NCI-H2171 treated with DMSO at 0.1 percent for 48 hours (cell line): ENCODE data around the gene NONO.
"Not testable (repeated sequence)": the region's sequence is repeated elsewhere in the genome, so short reads cannot be mapped to it uniquely, and the experiment has no call there.

Experiments
- DNase-seq: peaks from one replicate; lab custom pipeline; 2025; lab: John Stamatoyannopoulos, UW

NONO gene, protein sequence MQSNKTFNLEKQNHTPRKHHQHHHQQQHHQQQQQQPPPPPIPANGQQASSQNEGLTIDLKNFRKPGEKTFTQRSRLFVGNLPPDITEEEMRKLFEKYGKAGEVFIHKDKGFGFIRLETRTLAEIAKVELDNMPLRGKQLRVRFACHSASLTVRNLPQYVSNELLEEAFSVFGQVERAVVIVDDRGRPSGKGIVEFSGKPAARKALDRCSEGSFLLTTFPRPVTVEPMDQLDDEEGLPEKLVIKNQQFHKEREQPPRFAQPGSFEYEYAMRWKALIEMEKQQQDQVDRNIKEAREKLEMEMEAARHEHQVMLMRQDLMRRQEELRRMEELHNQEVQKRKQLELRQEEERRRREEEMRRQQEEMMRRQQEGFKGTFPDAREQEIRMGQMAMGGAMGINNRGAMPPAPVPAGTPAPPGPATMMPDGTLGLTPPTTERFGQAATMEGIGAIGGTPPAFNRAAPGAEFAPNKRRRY

DNA sequence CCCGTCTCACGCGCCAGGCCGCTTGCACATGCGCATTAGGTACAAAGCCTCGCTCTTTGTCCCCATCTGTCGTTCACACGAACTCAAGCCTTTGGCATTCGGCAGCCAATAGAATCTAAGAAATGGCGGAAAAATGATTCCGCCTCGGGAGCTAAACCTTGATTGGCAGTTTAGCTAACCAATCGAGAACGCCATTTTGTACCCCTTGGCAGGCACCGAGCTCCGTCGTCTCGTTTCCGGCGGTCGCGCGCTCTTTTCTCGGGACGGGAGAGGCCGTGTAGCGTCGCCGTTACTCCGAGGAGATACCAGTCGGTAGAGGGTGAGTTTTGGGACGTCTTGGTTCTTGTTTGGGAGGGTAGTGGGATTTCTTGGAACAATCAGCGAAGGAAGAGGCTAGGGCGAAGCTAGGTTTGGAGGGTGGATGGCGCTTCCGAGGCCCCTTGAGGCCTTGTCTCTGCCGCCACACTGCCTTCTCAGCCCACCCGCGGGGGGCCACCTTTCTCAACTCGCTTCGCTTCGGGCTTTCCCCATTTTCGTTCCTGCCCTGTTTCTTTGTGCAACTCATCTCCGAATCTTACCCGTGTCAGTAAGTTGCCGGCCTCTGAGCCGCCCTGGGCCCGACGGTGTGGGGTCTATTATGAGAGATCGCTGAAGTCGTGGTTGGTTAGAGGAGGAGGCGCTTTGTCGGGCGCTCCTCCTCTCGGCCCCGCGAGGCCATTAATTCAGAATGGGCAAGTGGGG lies at the start of gene NONO:
Gene NONO, plus strand, starts transcription at position 233 of the 741 bp plus-strand sequence. CDS start 7,003 bp downstream, outside the sequence.
- peak; percentile 96 for DNase-seq

DNA sequence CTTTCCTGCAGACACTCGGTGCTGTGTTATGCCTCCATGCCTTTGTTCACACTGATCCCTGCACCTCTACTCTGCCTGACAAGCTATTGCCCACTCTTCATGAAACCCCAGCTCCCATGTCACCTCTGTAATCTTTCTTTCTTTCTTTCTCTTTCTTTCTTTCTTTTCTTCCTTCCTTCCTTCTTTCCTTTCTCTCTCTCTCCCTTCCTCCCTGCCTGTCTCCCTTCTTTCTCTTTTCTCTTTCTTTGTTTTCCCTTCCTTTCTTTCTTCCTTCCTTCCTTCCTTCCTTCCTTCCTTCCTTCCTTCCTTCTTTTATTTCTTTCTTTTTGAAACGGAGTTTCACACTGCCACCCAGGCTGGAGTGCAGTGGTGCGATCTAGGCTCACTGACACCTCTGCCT lies 48.0 kb upstream of the NONO start:
- no peak for DNase-seq

DNA sequence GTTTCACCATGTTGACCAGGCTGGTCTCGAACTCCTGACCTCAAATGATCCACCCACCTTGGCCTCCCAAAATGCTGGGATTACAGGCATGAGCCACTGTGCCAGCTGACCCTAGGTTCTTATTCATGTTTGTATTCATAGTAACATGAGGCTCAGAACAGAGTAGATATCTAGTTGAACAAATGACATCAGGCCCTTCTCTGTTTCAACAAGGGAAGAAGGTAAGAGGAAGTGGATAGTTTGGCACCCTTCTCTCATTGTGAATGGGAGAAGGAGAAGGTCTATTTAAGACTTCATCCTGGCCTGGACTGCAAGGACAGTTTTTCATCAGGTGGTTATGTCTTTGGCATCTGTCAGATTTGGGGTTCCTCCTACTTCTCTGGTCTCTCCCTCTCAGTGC lies 46.6 kb upstream of the NONO start:
- DNase-seq = no peak

DNA sequence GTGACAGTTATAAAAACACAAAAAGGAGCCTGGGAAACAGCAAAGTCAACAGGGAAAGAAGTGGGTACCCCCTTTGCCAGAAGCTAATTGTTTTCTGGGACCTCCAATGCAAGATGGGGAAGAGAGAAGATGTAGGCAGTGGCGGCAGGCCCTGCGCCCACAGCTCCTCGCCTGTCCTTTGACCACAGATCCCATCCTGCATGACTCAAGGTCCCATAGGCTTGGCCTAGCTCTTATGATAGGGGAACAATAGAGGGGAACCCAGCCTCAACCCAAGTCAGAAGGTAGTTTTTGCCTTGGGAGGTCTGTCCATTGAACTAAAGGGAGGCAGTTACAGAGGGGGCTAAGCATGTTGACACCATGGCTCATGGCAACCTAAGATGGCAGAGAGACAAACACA lies 43.7 kb upstream of the NONO start:
- DNase-seq = no peak

DNA sequence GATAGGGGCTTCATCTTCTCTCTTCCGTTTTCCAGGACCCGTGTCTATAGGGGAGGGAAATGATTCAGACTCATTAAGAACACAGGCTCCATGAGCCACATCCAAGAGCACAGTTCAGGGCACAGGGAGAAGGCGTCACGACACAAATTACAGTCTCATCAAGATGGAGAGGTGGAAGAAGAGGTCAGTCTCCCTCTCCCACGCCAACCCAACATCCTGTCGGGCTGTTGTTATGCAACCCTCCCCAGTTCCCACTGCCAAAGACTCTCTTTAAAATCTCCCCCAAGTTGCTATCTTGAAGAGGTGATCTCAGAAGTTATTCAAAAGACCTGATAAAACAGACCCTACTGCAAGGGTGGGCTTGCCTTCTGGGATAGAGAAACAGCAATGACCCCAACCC lies 42.1 kb upstream of the NONO start:
- DNase-seq = no peak

DNA sequence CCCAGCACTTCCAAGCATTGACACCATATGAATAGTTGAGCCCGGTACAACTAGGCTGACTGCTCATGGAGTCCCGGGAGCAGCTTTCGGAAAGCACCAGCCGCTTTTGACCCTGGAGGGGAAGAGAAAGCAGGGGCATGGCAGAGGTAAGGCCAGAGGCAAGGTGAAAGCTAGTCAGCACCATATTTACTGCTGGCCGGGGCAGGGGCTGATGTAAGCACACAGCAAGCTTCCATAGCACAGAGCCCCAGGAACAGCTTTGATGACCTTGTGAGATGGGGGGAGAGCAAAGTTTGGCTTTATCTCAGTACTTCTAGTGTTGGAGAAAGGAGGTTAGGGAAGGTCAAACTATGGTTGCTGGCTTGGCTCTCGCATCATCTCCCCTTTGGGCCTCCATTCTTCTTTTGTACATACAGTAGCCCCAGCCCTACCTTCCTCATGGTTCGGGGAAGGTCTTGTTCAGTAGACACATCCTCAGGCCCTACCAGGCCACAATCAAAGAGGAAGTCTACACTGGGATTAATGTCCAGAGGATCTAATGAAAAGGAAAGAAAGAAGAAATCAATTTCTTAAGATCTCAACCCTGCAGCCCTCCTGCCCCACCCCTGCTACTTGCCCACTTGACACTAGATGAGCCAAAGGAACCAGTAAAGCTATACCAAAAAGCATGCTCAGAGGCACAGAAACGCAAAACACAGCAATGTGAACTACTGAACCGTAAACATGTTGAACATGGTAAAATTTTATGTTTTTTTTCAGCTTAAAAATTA lies 38.9 kb upstream of the NONO start:
- DNase-seq = no peak

DNA sequence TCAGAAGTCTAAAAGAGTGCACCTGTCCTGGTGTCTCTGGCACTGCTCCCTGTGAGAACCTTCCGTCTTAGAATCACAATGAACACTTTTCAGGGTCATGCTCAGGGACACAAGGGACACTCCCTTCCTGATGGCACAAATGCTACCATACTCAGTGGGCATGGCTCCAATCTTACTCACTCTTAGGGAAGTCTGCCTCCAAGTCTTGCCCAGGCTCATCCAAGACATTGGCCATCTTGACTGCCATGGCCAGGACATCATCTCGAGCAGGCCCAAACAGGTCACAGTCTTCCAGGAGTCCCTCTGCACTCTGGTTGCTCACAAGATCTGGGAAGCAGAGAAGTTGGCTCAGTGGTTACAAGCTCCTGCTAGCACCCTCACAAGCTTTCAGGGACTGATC lies 38.3 kb upstream of the NONO start:
- no peak for DNase-seq

DNA sequence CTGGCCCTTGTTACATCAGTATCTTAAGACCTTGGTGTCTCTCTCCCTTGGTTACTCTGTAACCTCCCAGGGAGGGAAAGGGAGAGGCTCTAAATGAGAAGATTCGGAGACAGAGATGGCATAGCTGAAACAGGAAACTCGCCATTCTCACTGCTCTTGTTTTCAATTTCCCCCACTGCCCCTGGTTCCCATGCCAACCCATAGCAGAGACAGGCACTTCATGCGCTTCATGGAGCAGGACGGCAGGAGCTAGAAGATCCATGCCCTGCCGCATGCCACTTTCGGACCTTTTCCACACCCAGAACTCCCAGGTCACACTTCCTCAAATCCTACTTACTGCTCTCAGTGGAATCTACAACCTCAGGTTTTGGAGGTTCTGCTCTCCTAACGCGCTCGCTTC lies 32.6 kb upstream of the NONO start:
- no peak for DNase-seq

DNA sequence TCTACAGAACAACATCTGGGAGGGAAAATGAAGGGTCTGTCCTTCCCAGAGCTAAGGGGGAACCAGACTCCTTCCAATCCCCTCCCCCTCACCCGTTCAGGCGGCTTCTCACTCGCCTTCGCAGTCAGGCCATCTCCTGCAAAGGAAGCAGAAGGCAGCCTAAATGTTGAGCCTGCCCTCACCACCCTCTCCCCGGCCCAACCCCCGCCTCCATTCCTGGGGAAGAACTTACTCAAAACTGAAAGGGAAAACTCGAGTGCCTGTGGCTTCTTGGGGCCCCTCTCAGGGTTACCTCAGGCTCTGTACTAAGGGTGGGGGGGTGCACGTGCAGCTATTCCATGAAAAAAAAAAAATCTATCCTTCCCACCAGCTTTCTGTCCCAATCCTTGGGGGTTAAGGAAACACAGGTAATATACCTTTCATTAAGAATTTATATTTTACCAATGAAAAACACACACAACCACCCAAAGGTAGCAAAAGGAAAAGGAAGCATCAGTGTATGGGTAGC lies 31.9 kb upstream of the NONO start:
- no peak for DNase-seq

DNA sequence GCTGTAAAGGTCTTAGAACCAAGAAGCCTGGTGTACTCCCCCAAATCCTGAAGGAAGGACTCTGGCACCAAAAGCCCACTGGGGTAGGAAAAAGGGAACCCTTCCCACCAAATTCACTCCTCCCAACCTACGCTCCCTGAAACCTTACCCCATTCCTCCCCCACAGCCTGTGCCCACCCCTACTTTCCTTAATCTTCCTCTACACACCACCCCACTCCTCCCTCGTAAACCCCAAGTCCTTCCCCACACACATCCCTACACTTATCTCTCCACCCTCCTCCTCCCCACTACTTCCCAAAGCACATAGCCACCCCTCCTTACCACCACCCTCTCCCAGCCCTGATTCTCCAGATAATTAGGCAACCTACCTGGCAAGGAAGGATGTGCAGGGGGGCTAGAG lies 31.2 kb upstream of the NONO start:
- no peak for DNase-seq

DNA sequence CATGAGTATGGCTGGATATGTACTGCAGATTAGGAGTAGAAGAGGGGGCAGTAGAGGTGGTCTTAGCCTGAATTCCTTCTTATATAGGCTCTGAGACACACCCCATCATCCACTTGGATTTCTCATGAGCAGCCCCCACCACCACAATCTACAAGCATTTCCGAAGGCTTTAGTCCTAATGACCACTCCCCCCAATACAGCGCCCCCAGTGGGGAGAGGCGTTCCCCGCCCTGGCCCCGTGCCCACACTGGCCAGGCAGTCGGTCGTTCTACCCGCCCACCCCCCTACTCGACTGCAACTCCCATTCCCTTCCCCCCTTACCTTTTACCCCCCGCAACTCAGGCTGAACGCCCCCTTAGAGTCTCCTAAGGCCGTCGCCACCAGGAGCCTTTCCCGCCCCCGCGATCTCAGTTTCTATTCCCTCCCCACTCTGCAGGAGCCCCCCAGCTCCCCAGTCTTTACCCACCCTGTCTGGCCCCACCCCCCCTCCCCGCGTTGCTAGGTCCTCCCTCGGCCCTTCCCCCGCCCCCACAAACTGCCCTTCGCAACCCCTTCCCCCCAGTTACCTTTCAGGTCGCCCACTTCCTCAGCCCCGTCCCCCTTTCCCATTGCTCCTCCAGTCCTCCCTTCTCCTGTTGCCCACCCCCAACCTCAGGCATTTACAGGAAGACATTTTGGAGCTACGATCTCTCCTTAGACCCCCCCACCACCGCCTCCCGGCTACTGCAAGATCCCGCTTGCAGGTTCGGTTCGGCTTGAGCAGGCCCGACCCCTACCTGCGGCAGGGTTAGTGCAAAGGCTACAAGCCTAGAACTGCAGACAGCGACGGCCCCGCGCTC lies 30.0 kb upstream of the NONO start:
- peak; percentile 1 for DNase-seq

DNA sequence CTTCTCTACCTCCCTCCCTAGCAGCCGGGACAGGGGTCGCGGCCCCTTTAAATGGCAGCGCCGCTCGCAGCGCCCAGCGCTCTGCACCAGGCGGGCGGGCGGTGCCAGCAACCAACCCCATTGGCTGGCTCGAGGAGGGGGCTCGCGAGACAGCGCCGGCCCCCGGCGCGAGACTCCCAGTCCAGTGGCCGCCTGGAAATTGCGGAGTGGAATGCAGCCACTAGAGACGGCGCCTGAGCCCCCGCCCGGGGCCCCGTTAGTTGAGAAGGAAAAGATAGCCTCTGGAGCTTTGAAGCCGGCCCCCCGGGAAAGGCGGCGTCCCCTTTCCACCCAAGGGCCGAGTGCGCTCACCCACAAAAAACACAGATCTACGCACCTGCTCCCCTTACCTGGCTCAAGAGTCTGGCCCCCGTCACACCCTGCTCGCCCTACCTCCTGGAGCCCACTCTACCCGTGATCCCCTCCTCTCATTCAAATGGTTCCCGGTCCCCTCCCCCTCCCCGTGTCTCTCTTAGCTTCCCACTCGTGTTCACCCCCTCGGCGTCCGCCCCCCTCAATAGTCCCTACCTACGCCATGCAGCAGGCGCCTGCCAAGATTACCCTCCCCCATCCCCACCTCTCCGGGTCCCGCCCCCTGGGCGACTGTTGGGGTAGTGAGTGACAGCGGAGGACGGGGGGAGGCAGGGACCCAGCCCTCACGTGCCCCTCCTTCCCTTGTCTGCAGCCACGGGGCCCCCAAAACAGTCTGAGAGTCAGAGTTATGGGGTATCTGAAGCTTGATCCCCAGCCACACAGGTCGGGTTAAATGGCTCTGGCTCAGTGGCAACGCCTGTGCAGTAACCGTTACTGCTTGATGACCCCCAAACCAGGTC lies 29.1 kb upstream of the NONO start, which contains the start of gene ZMYM3:
Gene ZMYM3, minus strand, starts transcription at position 49 of the 872 bp plus-strand sequence. CDS start 885 bp downstream, outside the sequence.
- peak; percentile 82 for DNase-seq

DNA sequence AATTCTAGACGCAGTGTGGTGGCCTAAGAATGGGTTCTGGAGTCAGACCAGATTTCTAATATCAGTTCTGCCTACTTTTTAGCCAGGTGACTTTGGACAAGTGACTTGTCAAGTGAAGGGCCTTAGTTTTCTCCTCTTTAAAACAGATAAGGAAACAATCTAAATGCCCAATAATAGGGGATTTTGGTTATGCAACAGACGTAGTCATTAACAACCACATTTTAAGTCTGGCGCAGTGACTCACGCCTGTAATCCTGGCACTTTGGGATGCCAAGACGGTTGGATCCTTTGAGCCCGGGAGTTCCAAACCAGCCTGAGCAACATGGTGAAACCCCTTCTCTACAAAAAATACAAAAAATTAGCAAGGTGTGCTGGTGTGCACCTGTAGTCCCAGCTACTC lies 27.4 kb upstream of the NONO start:
- DNase-seq = no peak

DNA sequence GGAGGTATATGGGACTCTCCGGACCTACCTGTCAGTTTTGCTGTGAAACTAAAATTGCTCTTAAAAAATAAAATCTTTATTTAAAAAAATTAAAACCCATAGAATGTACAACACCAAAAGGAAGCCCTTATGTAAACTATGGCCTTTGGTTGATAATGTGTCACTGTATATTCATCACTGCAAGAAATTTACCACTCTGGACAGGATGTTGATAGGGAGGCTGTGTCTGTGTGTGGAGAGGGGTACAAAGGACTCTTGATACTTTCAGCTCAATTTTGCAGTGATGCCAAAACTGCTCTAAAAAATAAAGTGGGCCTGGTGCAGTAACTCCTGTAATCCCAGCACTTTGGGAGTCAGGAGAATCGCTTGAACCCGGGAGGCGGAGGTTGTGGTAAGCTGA lies 26.6 kb upstream of the NONO start:
- DNase-seq = no peak

DNA sequence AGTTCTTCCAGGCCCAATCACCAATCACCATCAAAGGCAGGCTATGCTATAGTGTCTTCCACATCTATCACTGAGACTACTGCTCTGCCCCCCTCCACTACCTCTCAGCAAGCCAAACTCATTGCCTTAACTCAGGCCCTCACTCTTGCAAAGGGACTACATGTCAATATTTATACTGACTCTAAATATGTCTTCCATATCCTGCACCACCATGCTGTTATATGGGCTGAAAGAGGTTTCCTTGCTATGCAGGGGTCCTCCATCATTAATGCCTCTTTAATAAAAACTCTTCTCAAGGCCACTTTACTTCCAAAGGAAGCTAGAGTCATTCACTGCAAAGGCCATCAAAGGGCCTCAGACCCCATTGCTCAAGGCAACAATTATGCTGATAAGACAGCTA lies 14.8 kb upstream of the NONO start:
- not testable (repeated sequence) for DNase-seq

DNA sequence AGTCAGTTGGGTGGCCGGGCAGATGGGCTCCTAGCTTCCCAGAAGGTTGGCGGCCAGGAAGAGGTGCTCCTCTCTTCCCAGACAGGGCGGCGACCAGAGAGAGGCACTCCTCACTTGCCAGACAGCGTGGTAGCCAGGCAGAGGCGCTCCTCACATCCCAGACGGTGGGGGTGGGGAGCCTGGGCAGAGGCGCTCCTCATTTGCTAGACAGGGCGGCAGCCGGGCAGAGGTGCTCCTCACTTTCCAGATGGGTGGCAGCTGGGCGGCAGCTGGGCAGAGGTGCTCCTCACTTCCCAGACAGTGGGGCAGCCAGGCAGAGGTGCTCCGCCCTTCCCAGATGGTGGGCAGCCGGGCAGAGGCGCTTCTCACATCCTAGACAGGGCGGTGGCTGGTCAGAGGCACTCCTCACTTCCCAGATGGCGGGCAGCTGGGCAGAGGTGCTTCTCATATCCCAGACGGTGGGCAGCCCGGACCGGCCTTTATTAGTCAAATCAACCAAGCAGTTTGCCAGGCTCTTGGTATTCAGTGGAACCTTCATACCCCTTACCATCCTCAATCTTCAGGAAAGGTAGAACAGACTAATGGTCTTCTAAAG lies 13.5 kb upstream of the NONO start:
- DNase-seq = no peak

DNA sequence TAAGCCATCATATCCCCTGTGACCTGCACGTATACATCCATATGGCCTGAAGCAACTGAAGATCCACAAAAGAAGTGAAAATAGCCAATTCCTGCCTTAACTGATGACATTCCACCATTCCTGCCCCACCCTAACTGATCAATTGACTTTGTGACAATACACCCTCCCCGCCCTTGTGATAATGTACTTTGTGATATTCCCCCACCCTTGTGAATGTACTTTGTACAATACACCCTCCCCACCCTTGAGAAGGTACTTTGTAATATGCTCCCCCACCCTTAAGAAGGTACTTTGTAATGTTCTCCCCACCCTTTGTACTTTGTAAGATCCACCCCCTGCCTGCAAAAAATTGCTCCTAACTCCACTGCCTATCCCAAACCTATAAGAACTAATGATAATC lies 11.1 kb upstream of the NONO start:
- not testable (repeated sequence) for DNase-seq

DNA sequence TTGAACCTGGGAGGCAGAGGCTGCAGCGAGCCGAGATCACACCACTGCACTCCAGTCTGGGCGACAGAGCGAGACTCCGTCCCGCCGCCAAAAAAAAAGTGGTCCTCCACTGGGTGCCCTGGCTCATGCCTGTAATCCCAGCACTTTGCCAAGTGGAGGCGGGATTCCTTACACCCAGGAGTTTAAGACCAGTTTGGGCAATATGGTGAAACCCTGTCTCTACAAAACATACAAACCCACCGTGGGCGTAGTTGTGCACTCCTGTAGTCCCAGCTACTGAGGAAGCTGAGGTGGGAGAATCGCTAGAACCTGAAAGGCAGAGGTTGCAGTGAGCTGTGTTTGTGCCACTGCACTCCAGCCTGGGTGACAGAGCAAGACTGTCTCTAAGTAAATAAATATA lies 2.1 kb upstream of the NONO start:
- not testable (repeated sequence) for DNase-seq

DNA sequence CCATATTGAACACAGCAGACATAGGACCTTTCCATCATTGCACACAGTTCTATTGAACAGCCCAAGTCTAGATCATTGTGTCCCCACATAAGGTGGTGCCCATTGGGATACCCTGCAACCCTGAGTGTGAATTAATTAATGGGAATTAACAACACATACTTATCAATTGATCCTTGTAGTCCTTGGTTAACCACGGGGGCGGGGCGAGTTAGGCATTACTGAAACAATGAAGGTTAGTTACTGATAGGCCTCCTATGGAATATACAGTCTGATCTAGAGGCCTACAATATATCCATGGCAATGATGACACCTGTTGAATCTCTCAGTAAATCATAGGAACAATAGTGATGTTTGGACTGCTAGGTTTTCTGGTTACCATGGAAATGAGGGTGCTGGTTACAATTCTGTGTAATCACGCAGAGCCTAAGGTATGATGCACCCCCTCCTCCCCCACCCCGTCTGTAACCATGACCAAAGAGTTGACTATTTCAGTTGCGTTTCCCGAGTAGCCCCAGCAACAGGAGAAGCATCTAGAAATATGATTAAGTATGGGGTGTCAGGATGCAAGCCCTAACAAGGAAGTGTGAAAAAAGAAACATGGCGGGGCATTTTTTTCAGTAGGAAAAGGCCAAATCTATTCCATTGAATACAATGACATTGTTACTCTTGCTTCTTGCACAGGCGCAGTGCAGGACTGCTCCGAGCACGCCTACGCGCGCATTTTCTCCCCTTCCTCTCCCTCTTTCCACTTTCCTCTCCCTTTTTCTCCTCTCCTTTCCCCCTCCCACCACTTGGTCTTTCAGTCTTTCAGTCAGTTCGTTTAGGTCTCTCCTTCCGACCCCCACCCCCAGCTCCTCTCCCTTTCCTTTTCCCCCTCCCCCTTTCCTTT lies 677 bp upstream of the NONO start:
- no peak for DNase-seq
